Fibroblast of mammary gland (primary cell): ENCODE measurements around the gene CENPO.

ENCODE experiments used
- DNase-seq: peaks from one replicate; pipeline ENCODE4 v3.0.0-alpha.2; 2010; ENCODE audit warnings: low read depth
- H3K4me3 ChIP-seq: 2 replicates; pipeline ENCODE4 v1.5.1; 2011; ENCODE audit warnings: low read depth, mild to moderate bottlenecking, low read length, moderate library complexity; ENCODE audit not compliant: control insufficient read depth
- CTCF ChIP-seq: conservative IDR thresholded peaks from 2 replicates; pipeline ENCODE4 v1.5.1; 2011; ENCODE audit warnings: low read depth, low read length, inconsistent platforms; ENCODE audit not compliant: control insufficient read depth, insufficient read depth

CENPO gene

GRCh38 chr2:24816404-24816803, 23.2 kb downstream of the CENPO start:
- H3K4me3 ChIP-seq: no peak overlapping the region
- no peak for DNase-seq
- no peak for TF ChIP-seq CTCF

GRCh38 chr2:24816884-24817283, 23.7 kb downstream of the CENPO start:
- TF ChIP-seq CTCF: no peak

DNA sequence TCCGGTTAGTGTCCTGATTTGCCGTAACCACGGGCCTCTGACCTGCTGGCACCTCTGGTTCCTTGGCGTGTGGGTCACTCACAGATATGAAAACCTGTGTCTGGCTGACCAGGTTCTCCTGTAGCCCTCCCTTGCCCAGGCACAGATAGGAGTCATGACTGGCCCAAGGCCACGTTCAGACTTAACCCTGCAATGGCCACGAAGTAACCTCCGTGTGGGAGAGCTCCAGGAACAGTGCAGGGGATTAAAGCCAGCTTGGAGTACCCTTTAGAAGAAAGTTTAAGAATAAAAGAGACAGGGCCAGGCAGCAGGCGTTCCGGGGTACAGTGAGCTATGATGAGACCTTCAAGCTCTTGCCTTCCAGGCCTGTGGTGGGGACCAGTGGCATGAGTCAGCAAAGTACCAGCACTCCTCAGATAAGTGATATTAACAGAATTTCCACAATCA, 25.5 kb downstream of the CENPO start:
- H3K4me3 ChIP-seq: no peak overlapping the region
- TF ChIP-seq CTCF: no peak
- DNase-seq: peak; percentile 44

More at GRCh38 chr2:24816884-24817283, 23.7 kb downstream of the CENPO start:
- peak; percentile 92 for DNase-seq
- H3K4me3 ChIP-seq: no peak overlapping the region

- H3K4me3 ChIP-seq: no peak overlapping the region
- no peak for TF ChIP-seq CTCF
- no peak for DNase-seq
Observed at GRCh38 chr2:24819442-24820174, 26.4 kb downstream of the CENPO start.

- no peak for TF ChIP-seq CTCF
- no peak overlapping the region for H3K4me3 ChIP-seq
- DNase-seq: no peak
Observed at GRCh38 chr2:24820175-24820513, 26.9 kb downstream of the CENPO start.

- DNase-seq: no peak
- no peak overlapping the region for H3K4me3 ChIP-seq
- no peak for TF ChIP-seq CTCF
Observed at GRCh38 chr2:24820598-24821432, 27.6 kb downstream of the CENPO start.
